VCaP (cell line): ENCODE results near the gene IL17RE.
A peak's percentile ranks its signal among the peaks of the same experiment; 100 is the strongest.

Experiments
- H3K27ac ChIP-seq: fragments of 450-650 bp; 2 replicates; pipeline ENCODE4 v1.5.1; 2017
- CTCF ChIP-seq: fragments of 450-650 bp; conservative IDR thresholded peaks from 2 replicates; pipeline ENCODE4 v1.5.1; 2017; ENCODE audit warnings: mild to moderate bottlenecking, moderate library complexity

IL17RE gene

GRCh38 chr3:9917820-9918219 lies 15.2 kb downstream of the IL17RE start:
- H3K27ac ChIP-seq = peak overlapping the region; percentile 90
- no peak for TF ChIP-seq CTCF

- TF ChIP-seq CTCF = no peak
- H3K27ac ChIP-seq = peak overlapping the region; percentile 90
These were observed 15.8 kb downstream of the IL17RE start for GRCh38 chr3:9918261-9919038.

GRCh38 chr3:9928158-9928557 lies 25.5 kb downstream of the IL17RE start:
- no peak for TF ChIP-seq CTCF
- no peak overlapping the region for H3K27ac ChIP-seq

- peak; percentile 50; the same call in 1 of the 2 replicates for TF ChIP-seq CTCF
- no peak overlapping the region for H3K27ac ChIP-seq
These were observed 28.3 kb downstream of the IL17RE start for GRCh38 chr3:9930804-9931418.

GRCh38 chr3:9932535-9932842 lies 29.8 kb downstream of the IL17RE start:
- H3K27ac ChIP-seq = peak overlapping the region; percentile 99
- TF ChIP-seq CTCF = no peak

GRCh38 chr3:9932843-9933560 lies 30.4 kb downstream of the IL17RE start:
- peak; percentile 88 for TF ChIP-seq CTCF
- H3K27ac ChIP-seq = peak overlapping the region; percentile 99

- peak within 1 kb of the TSS; percentile 99 for H3K27ac ChIP-seq
These were observed 31.1 kb downstream of the IL17RE start, which contains the start of gene CRELD1 for GRCh38 chr3:9933561-9934234. Gene CRELD1, plus strand, starts transcription at chr3:9933834. Its CDS starts 605 bp downstream, at chr3:9934439.

More at GRCh38 chr3:9933561-9934234, 31.1 kb downstream of the IL17RE start, which contains the start of gene CRELD1:
- no peak for TF ChIP-seq CTCF
